Mesodermal cell (in vitro differentiated cells): ENCODE measurements around the gene ACTN1.

Experiments used
- H3K27ac ChIP-seq: 2 replicates; pipeline ENCODE4 v1.7.0; 2013; ENCODE audit warnings: mild to moderate bottlenecking, low read depth, low read length, moderate library complexity; ENCODE audit not compliant: severe bottlenecking
- H3K36me3 ChIP-seq: 2 replicates; pipeline ENCODE4 v1.7.1; 2013; ENCODE audit warnings: mild to moderate bottlenecking, low read length, moderate library complexity; ENCODE audit not compliant: control insufficient read depth, insufficient read depth
- H3K4me1 ChIP-seq: one replicate; pipeline ENCODE4 v1.7.1; 2013; ENCODE audit warnings: mild to moderate bottlenecking, low read length; ENCODE audit not compliant: insufficient read depth, control insufficient read depth, poor library complexity, severe bottlenecking
- H3K4me3 ChIP-seq: 2 replicates; pipeline ENCODE4 v1.7.0; 2013; ENCODE audit warnings: low read length, control low read depth, mild to moderate bottlenecking; ENCODE audit not compliant: insufficient read depth, poor library complexity, severe bottlenecking; ENCODE audit errors: extremely low read depth
- H3K9me3 ChIP-seq: 2 replicates; pipeline ENCODE4 v1.7.1; 2013; ENCODE audit warnings: mild to moderate bottlenecking, low read length, moderate library complexity; ENCODE audit not compliant: control insufficient read depth
- WGBS, 2 experiments: methylation state at CpG; one replicate each; pipeline ENCODE4 v1.1.5; 2013; ENCODE audit warnings: missing lambda C conversion rate in 2 of 2; ENCODE audit not compliant: insufficient coverage in 2 of 2; 5-methylcytosine and 5-hydroxymethylcytosine counted together

The ACTN1 gene

GRCh38 chr14:69006346-69006745 is 27.2 kb upstream of the ACTN1 start:
- Histone ChIP-seq H3K36me3 (no peaks in the 10 kb centered on the region), H3K9me3 (no peaks in the 10 kb centered on the region), H3K4me3 (no peak overlapping the region), H3K4me1 (peaks cover 21% of the 10 kb centered on the region), H3K27ac (no peak overlapping the region)
- WGBS, 2 experiments: 88 to 96% methylated on average over 2 to 5 of the region's 5 CpGs

DNA sequence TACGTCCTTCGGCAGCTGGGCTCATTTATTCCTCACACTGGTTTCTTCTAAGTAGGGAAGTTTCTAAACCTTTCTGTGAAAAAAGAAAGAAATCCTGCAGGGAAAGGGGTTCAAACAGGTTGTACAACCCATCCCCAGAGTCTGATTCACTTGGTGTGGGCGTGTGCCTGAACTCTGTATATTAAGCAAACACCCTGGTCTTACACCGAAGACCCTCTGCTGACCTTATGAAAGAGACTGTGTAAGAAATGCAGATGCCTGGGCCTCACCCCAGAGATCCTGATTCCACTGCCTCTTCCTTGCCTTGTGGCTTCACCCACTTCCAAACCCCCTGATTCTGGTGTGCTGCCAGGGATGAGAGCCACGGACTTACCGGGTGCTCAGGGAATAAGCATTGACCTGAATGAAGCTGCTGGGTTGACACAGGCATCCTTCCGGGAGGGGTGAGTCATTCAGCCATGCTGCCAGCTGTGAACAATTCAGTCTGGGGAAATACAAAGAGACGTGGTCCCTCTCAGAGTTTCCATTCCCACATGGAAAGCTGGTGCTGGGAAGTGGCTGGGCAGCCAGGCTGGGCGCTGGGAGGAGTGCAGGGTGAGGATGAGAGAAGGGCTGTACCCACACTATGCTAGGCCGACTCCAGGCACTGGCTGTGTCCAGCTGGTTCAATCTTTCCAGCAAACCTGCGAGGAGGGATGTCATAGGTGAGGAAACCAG is 26.5 kb upstream of the ACTN1 start:
- H3K4me1 ChIP-seq: peaks cover 21% of the 10 kb centered on the region
- H3K27ac ChIP-seq: peak overlapping the region; percentile 45
- no peak overlapping the region for H3K4me3 ChIP-seq
- no peaks in the 10 kb centered on the region for H3K9me3 ChIP-seq
- no peaks in the 10 kb centered on the region for H3K36me3 ChIP-seq
- 60 to 65% methylated on average over 7 to 8 of the region's 11 CpGs for WGBS, 2 experiments

GRCh38 chr14:69004731-69005431 is 25.8 kb upstream of the ACTN1 start:
- H3K4me3 ChIP-seq: no peak overlapping the region
- no peaks in the 10 kb centered on the region for H3K9me3 ChIP-seq
- peak overlapping the region; percentile 45 for H3K27ac ChIP-seq
- H3K4me1 ChIP-seq: peaks cover 21% of the 10 kb centered on the region
- WGBS, 2 experiments: 51 to 68% methylated on average over 3 of the region's 7 CpGs
- no peaks in the 10 kb centered on the region for H3K36me3 ChIP-seq

GRCh38 chr14:69003626-69004025 is 24.5 kb upstream of the ACTN1 start:
- Histone ChIP-seq H3K4me3 (no peak overlapping the region), H3K36me3 (no peaks in the 10 kb centered on the region), H3K4me1 (peaks cover 18% of the 10 kb centered on the region), H3K27ac (no peak overlapping the region), H3K9me3 (no peaks in the 10 kb centered on the region)
- WGBS, 2 experiments: 91 to 94% methylated on average over 10 of the region's 10 CpGs

GRCh38 chr14:69002069-69002468 is 23.0 kb upstream of the ACTN1 start:
- Histone ChIP-seq H3K36me3 (no peaks in the 10 kb centered on the region), H3K4me1 (peaks cover 17% of the 10 kb centered on the region), H3K27ac (no peak overlapping the region), H3K9me3 (no peaks in the 10 kb centered on the region), H3K4me3 (no peak overlapping the region)
- 68 to 82% methylated on average over 3 of the region's 3 CpGs for WGBS, 2 experiments

GRCh38 chr14:69001375-69001774 is 22.3 kb upstream of the ACTN1 start:
- WGBS, 2 experiments: 94 to 100% methylated on average over 2 of the region's 2 CpGs
- H3K27ac ChIP-seq: no peak overlapping the region
- H3K4me3 ChIP-seq: no peak overlapping the region
- H3K9me3 ChIP-seq: no peaks in the 10 kb centered on the region
- peaks cover 17% of the 10 kb centered on the region for H3K4me1 ChIP-seq
- H3K36me3 ChIP-seq: no peaks in the 10 kb centered on the region

- H3K36me3 ChIP-seq: no peaks in the 10 kb centered on the region
- no peak overlapping the region for H3K27ac ChIP-seq
- no peak overlapping the region for H3K4me3 ChIP-seq
- no peaks in the 10 kb centered on the region for H3K4me1 ChIP-seq
- no peaks in the 10 kb centered on the region for H3K9me3 ChIP-seq
- WGBS, 2 experiments: 58 to 79% methylated on average over 4 to 5 of the region's 5 CpGs
Observed at GRCh38 chr14:68998062-68998461, 19.0 kb upstream of the ACTN1 start.

DNA sequence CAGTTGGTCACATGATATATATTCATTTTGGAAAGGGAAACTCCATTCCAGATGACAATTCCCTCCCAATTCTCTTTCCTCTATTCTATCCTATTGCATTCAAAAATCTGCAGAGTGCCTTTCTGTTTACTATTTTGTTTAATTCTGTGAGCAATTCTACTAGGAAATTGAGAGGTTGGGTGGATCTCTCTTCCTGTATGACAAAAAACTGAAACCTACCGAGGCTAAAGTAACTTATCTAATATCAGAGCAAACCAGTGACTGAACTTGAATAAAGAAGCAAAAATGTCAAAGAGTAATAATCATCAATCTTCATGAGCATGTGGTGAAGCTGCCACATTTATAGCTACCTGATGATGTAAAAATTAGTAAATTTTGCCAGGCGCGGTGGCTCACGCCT is 16.6 kb upstream of the ACTN1 start:
- Histone ChIP-seq H3K36me3 (no peaks in the 10 kb centered on the region), H3K4me3 (no peak overlapping the region), H3K4me1 (no peaks in the 10 kb centered on the region), H3K27ac (no peak overlapping the region), H3K9me3 (no peaks in the 10 kb centered on the region)
- 100% methylated on average over 1 to 2 of the region's 4 CpGs for WGBS, 2 experiments

GRCh38 chr14:68994056-68994455 is 15.0 kb upstream of the ACTN1 start:
- Histone ChIP-seq H3K9me3 (no peaks in the 10 kb centered on the region), H3K4me3 (no peak overlapping the region), H3K36me3 (no peaks in the 10 kb centered on the region), H3K4me1 (peaks cover under 1% of the 10 kb centered on the region), H3K27ac (no peak overlapping the region)
- 93% methylated on average over 1 of the region's 2 CpGs; no CpG with 5 or more reads in 1 of the 2 experiments for WGBS, 2 experiments

- Histone ChIP-seq H3K9me3 (no peaks in the 10 kb centered on the region), H3K27ac (no peak overlapping the region), H3K4me3 (no peak overlapping the region), H3K36me3 (no peaks in the 10 kb centered on the region), H3K4me1 (peaks cover 13% of the 10 kb centered on the region)
- 80% methylated on average over 1 of the region's 1 CpG; no CpG with 5 or more reads in 1 of the 2 experiments for WGBS, 2 experiments
Observed at GRCh38 chr14:68987653-68988036, 8.5 kb upstream of the ACTN1 start.
